HG03565 (cell line): ENCODE measurements around the gene ZNF273.
A peak's percentile ranks its signal among the peaks of the same experiment; 100 is the strongest.
"Not testable (repeated sequence)": the region's sequence is repeated elsewhere in the genome, so short reads cannot be mapped to it uniquely, and the experiment has no call there.

ENCODE experiments used
- ATAC-seq: cut with Tn5 transposase; IDR thresholded peaks from one replicate; pipeline ENCODE4 v1.9.1; 2021; ENCODE audit warnings: mild to moderate bottlenecking, moderate library complexity; ENCODE audit not compliant: unreplicated experiment

ZNF273 gene

GRCh38 chr7:64902806-64903721 is at the start of gene ZNF273:
Gene ZNF273 (plus strand): TSS chr7:64903273. CDS start chr7:64903318, 45 bp downstream.
- ATAC-seq: peak; percentile 99

GRCh38 chr7:64853679-64854078 is 49.4 kb upstream of the ZNF273 start:
- no peak for ATAC-seq

- no peak for ATAC-seq
These were observed 48.1 kb upstream of the ZNF273 start for GRCh38 chr7:64854969-64855368.

- no peak for ATAC-seq
These were observed 40.1 kb upstream of the ZNF273 start for GRCh38 chr7:64863021-64863420.

- not testable (repeated sequence) for ATAC-seq
These were observed 39.5 kb upstream of the ZNF273 start for GRCh38 chr7:64863530-64863929.

GRCh38 chr7:64863969-64864368 is 39.1 kb upstream of the ZNF273 start:
- ATAC-seq: no peak

- ATAC-seq: no peak
These were observed 35.1 kb upstream of the ZNF273 start for GRCh38 chr7:64867863-64868440.

- ATAC-seq: no peak
These were observed 34.6 kb upstream of the ZNF273 start for GRCh38 chr7:64868499-64868898.

GRCh38 chr7:64869121-64869725 is 33.9 kb upstream of the ZNF273 start:
- no peak for ATAC-seq

- no peak for ATAC-seq
These were observed 33.0 kb upstream of the ZNF273 start for GRCh38 chr7:64869912-64870562.

- no peak for ATAC-seq
These were observed 32.4 kb upstream of the ZNF273 start for GRCh38 chr7:64870656-64871055.

- ATAC-seq: no peak
These were observed 31.3 kb upstream of the ZNF273 start for GRCh38 chr7:64871761-64872160.

- ATAC-seq: no peak
These were observed 30.5 kb upstream of the ZNF273 start for GRCh38 chr7:64872351-64873154.

GRCh38 chr7:64873155-64873500 is 29.9 kb upstream of the ZNF273 start:
- no peak for ATAC-seq

GRCh38 chr7:64873517-64873916 is 29.6 kb upstream of the ZNF273 start:
- ATAC-seq: no peak

GRCh38 chr7:64874114-64874513 is 29.0 kb upstream of the ZNF273 start:
- ATAC-seq: no peak

GRCh38 chr7:64874562-64875250 is 28.4 kb upstream of the ZNF273 start:
- no peak for ATAC-seq

GRCh38 chr7:64875258-64875657 is 27.8 kb upstream of the ZNF273 start:
- no peak for ATAC-seq

- no peak for ATAC-seq
These were observed 27.2 kb upstream of the ZNF273 start for GRCh38 chr7:64875658-64876406.
